ENCODE results near the gene TM9SF2.

TM9SF2 gene

GRCh38 chr13:99546878-99547277 is 45.6 kb downstream of the TM9SF2 start:
- TF ChIP-seq, protein P1, sequence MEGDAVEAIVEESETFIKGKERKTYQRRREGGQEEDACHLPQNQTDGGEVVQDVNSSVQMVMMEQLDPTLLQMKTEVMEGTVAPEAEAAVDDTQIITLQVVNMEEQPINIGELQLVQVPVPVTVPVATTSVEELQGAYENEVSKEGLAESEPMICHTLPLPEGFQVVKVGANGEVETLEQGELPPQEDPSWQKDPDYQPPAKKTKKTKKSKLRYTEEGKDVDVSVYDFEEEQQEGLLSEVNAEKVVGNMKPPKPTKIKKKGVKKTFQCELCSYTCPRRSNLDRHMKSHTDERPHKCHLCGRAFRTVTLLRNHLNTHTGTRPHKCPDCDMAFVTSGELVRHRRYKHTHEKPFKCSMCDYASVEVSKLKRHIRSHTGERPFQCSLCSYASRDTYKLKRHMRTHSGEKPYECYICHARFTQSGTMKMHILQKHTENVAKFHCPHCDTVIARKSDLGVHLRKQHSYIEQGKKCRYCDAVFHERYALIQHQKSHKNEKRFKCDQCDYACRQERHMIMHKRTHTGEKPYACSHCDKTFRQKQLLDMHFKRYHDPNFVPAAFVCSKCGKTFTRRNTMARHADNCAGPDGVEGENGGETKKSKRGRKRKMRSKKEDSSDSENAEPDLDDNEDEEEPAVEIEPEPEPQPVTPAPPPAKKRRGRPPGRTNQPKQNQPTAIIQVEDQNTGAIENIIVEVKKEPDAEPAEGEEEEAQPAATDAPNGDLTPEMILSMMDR (IDR thresholded peaks at IDR 0.05; ENCODE audit: low read depth, low read length) = no peak
- no peak for DNase-seq (ENCODE audit: low read depth in 2 of 2)
- H3K4me3 ChIP-seq (replicated peaks in 1 of 2; ENCODE audit: low read depth in 2 of 2, low read length in 2 of 2) = no peak overlapping the region

DNA sequence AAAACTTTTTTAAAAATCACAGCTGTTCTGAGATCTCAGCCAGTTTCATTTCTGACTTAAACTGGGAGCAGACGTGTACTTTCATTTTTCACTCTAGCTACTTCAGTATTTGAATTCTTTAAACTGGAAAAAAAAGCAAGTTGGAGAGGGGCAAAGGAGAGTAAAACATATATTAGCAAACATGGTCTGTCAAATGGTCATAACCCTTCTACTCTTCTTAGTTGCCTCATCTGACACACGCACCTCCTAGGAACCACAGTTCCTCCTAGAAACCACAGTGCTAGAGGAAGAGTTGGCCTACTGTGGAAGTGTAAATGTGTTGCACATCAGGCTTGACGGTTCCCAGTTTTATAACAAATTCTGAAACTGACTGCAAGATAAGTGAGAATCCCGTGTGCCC is 47.2 kb downstream of the TM9SF2 start:
- DNase-seq (ENCODE audit: low read depth in 2 of 2) = no peak
- H3K4me3 ChIP-seq (replicated peaks in 1 of 2; ENCODE audit: low read depth in 2 of 2, low read length in 2 of 2) = no peak overlapping the region
- TF ChIP-seq, protein P1 (IDR thresholded peaks at IDR 0.05; ENCODE audit: low read depth, low read length) = no peak

DNA sequence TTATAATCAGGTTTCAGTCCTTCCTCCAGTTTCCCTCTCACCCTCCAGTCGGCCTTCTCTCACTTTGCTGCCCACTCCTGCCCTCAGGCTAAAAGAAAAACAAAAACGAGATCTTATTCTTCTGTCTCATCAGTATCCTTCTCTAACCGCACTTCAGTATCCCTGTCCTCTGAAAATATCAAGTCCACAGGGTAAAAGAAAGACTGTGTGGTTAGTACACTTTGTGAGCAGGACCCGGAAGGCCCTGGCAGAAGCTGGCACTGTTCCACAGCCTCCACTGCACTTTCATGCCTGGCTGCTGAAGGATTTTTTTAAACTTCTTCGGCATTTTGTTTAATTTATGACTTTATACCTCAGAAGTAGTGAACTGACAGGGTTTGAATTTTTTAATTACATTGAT is 51.8 kb downstream of the TM9SF2 start:
- TF ChIP-seq, protein P1 (IDR thresholded peaks at IDR 0.05; ENCODE audit: low read depth, low read length) = no peak
- DNase-seq (ENCODE audit: low read depth in 2 of 2) = no peak
- no peak overlapping the region for H3K4me3 ChIP-seq (replicated peaks in 1 of 2; ENCODE audit: low read depth in 2 of 2, low read length in 2 of 2)

DNA sequence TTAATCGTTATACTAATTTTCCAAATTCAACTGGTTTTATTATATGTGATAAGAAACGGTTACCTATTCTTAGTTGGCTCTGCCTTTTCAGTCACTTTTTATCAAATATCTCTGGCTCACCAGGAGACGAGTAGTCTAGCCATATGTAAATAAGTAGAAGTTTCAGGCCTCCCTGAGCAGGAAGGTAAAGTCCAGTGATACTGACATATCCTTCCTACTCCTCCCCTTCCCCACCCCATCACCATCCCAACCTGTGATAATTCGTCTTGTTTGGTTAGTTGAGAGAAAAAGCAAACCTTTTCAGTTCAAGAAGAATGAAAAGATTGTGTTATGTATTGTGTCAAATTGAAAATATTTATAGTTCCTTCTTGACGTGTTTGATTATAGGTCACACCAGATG is 53.9 kb downstream of the TM9SF2 start:
- DNase-seq (ENCODE audit: low read depth in 2 of 2) = no peak
- H3K4me3 ChIP-seq (replicated peaks in 1 of 2; ENCODE audit: low read depth in 2 of 2, low read length in 2 of 2) = no peak overlapping the region
- TF ChIP-seq, protein P1 (IDR thresholded peaks at IDR 0.05; ENCODE audit: low read depth, low read length) = no peak

- TF ChIP-seq, protein P1 (IDR thresholded peaks at IDR 0.05; ENCODE audit: low read depth, low read length) = no peak
- DNase-seq (ENCODE audit: low read depth in 2 of 2) = no peak
- no peak overlapping the region for H3K4me3 ChIP-seq (replicated peaks in 1 of 2; ENCODE audit: low read depth in 2 of 2, low read length in 2 of 2)
These were observed 55.7 kb downstream of the TM9SF2 start for GRCh38 chr13:99556867-99557443.

- H3K4me3 ChIP-seq (replicated peaks in 1 of 2; ENCODE audit: low read depth in 2 of 2, low read length in 2 of 2) = no peak overlapping the region
- peak in 1 of 2 donors; percentile 21 for DNase-seq (ENCODE audit: low read depth in 2 of 2)
- TF ChIP-seq, protein P1 (IDR thresholded peaks at IDR 0.05; ENCODE audit: low read depth, low read length) = no peak
These were observed 57.4 kb downstream of the TM9SF2 start for GRCh38 chr13:99558570-99559180.

All from cardiac fibroblast (primary cell).